Measurements from ENCODE around the gene KPNA1. TPM values are rescaled to one million over a fixed set of nuclear protein-coding genes. Genes with fewer than 3 reads are reported as not detected.

The KPNA1 gene
- polyA plus RNA-seq, 2 of the 4 experiments (the other 2 are of a cell fraction) = 48.1 to 81.8 TPM

GRCh38 chr3:122415104-122415744 lies 99.5 kb downstream of the KPNA1 start:
- FAIRE-seq (no peak), ATAC-seq (peak; percentile 65 to 68; a peak in 5 of 6 replicates), DNase-seq (ENCODE audit: low read depth in 1 of 2, low spot score in 1 of 2) (peak; percentile 43 to 63)
- ChIA-PET CTCF (interaction anchor here (1.0 to 2.3 kb wide), 3 partner anchors 18 to 22 kb away, joined by 3 to 8 read pairs (median 4); no protein-coding TSS in a partner anchor), POLR2A (interaction anchor here (1.0 to 2.7 kb wide), 9 partner anchors 10 to 652 kb away, joined by 3 to 26 read pairs (median 4); partner anchors contain the start of genes FAM162A, KPNA1, MIX23 and PDIA5)
- Histone ChIP-seq H3K27ac (peak overlapping the region; percentile 87 to 90), H3K4me2 (peak overlapping the region; percentile 95), H3K9me3 (no peaks in the 10 kb centered on the region), H3K4me3 (peak overlapping the region; percentile 74), H3K4me1 (peaks cover 21% of the 10 kb centered on the region)
- TF ChIP-seq RCOR1 (IDR thresholded peaks at IDR 0.05; ENCODE audit: low read depth, low read length) (no peak), MAFK (IDR thresholded peaks at IDR 0.05; ENCODE audit: partially characterized antibody) (peak; percentile 39)
- WGBS (ENCODE audit: missing lambda C conversion rate) = 27% methylated on average over 10 of the region's 10 CpGs

GRCh38 chr3:122414391-122414790 lies 100.3 kb downstream of the KPNA1 start:
- no peak for FAIRE-seq
- H3K4me2 ChIP-seq = peak overlapping the region; percentile 95
- ATAC-seq = no peak
- 95% methylated on average over 3 of the region's 3 CpGs for WGBS (ENCODE audit: missing lambda C conversion rate)
- ChIA-PET CTCF (interaction anchor here (0.8 to 1.0 kb wide), 2 partner anchors 21 to 30 kb away, joined by 3 read pairs; partner anchors contain the start of gene FAM162A), POLR2A (no interaction called here)
- peaks cover 21% of the 10 kb centered on the region for H3K4me1 ChIP-seq
- H3K27ac ChIP-seq = no peak overlapping the region
- TF ChIP-seq CBX8 (IDR thresholded peaks at IDR 0.05) = no peak
- TF ChIP-seq KDM1A (IDR thresholded peaks at IDR 0.05; ENCODE audit: low read depth) = no peak
- TF ChIP-seq FOSL2 (IDR thresholded peaks at IDR 0.05) = no peak
- no peak for TF ChIP-seq FOSL2 (CRISPR knock-in tag; IDR thresholded peaks at IDR 0.05)
- no peak for TF ChIP-seq EHF (CRISPR knock-in tag; IDR thresholded peaks at IDR 0.05)
- TF ChIP-seq POLR2A (IDR thresholded peaks at IDR 0.05; ENCODE audit: low read length) = no peak
- TF ChIP-seq HEYL (CRISPR knock-in tag; IDR thresholded peaks at IDR 0.05) = no peak
- no peak for TF ChIP-seq E2F6 (IDR thresholded peaks at IDR 0.05; ENCODE audit: borderline replicate concordance, low read depth)
- TF ChIP-seq ATOH8 (CRISPR knock-in tag; IDR thresholded peaks at IDR 0.05; ENCODE audit: low read depth) = no peak
- no peak for DNase-seq (ENCODE audit: low read depth in 1 of 2, low spot score in 1 of 2)
- H3K4me3 ChIP-seq = no peak overlapping the region
- H3K9me3 ChIP-seq = no peaks in the 10 kb centered on the region

- TF ChIP-seq MAX (IDR thresholded peaks at IDR 0.05) (no peak), BCL3 (IDR thresholded peaks at IDR 0.05) (no peak), ZC3H11A (IDR thresholded peaks at IDR 0.05) (no peak), PHF8 (IDR thresholded peaks at IDR 0.05; ENCODE audit: borderline replicate concordance, low read depth) (no peak), RARB (CRISPR knock-in tag; IDR thresholded peaks at IDR 0.05) (no peak)
- CTCF ChIA-PET = interaction anchor here (0.6 to 3.6 kb wide), 4 partner anchors 17 to 27 kb away, joined by 3 to 22 read pairs (median 12); partner anchors contain the start of genes FAM162A and MIX23
- WGBS (ENCODE audit: missing lambda C conversion rate) = 84% methylated on average over 6 of the region's 6 CpGs
Measured at GRCh38 chr3:122410639-122411038, 104.1 kb downstream of the KPNA1 start.

GRCh38 chr3:122410111-122410510 lies 104.6 kb downstream of the KPNA1 start:
- peaks cover 13% of the 10 kb centered on the region for H3K4me1 ChIP-seq
- no peak for ATAC-seq
- H3K4me2 ChIP-seq = no peak overlapping the region
- no peak for FAIRE-seq
- no peak overlapping the region for H3K27ac ChIP-seq
- no peaks in the 10 kb centered on the region for H3K9me3 ChIP-seq
- ChIA-PET CTCF (interaction anchor here (2.6 to 3.6 kb wide), 3 partner anchors 17 to 269 kb away, joined by 7 to 22 read pairs (median 21); partner anchors contain the start of genes FAM162A and MIX23), POLR2A (interaction anchor here (2.2 kb wide), 1 partner anchor 26 kb away, joined by 5 read pairs; the partner anchor contains the start of gene FAM162A)
- TF ChIP-seq KDM1A (IDR thresholded peaks at IDR 0.05; ENCODE audit: low read depth) (no peak), TP53 (CRISPR knock-in tag; IDR thresholded peaks at IDR 0.05) (no peak), RAD21 (conservative IDR thresholded peaks at IDR 0.05 in 1 of 2, IDR thresholded peaks at IDR 0.05 in 1 of 2) (no peak), ZSCAN20 (CRISPR knock-in tag; IDR thresholded peaks at IDR 0.05) (no peak), HES2 (IDR thresholded peaks at IDR 0.05) (no peak), CBX2 (IDR thresholded peaks at IDR 0.05; ENCODE audit: borderline replicate concordance, low read depth) (no peak), HDAC2 (IDR thresholded peaks at IDR 0.05) (no peak), HOXA7 (CRISPR knock-in tag; IDR thresholded peaks at IDR 0.05) (no peak), ZFP36 (IDR thresholded peaks at IDR 0.05; ENCODE audit: borderline replicate concordance, partially characterized antibody) (no peak), NPAS2 (CRISPR knock-in tag; IDR thresholded peaks at IDR 0.05; ENCODE audit: borderline replicate concordance) (no peak), GATA3 (IDR thresholded peaks at IDR 0.05; ENCODE audit: borderline replicate concordance) (no peak), ZC3H11A (IDR thresholded peaks at IDR 0.05) (no peak)
- no peak overlapping the region for H3K4me3 ChIP-seq
- 92% methylated on average over 4 of the region's 4 CpGs for WGBS (ENCODE audit: missing lambda C conversion rate)
- no peak for DNase-seq (ENCODE audit: low read depth in 1 of 2, low spot score in 1 of 2)

More at GRCh38 chr3:122410639-122411038, 104.1 kb downstream of the KPNA1 start:
- FAIRE-seq (no peak), DNase-seq (ENCODE audit: low read depth in 1 of 2, low spot score in 1 of 2) (no peak), ATAC-seq (no peak)
- Histone ChIP-seq H3K4me3 (no peak overlapping the region), H3K9me3 (no peaks in the 10 kb centered on the region), H3K27ac (no peak overlapping the region), H3K4me1 (peaks cover 13% of the 10 kb centered on the region), H3K4me2 (no peak overlapping the region)
- POLR2A ChIA-PET = interaction anchor here (2.2 kb wide), 1 partner anchor 26 kb away, joined by 5 read pairs; the partner anchor contains the start of gene FAM162A
